ENCODE measurements around the gene SNN.

- no peak for TF ChIP-seq ESRRA (IDR thresholded peaks at IDR 0.05; ENCODE audit: borderline replicate concordance, low read length)
- no peak for TF ChIP-seq CTCF (IDR thresholded peaks at IDR 0.05)
- no peak for TF ChIP-seq EP300 (IDR thresholded peaks at IDR 0.05)
- no peak for TF ChIP-seq HMGXB4 (CRISPR knock-in tag; IDR thresholded peaks at IDR 0.05; ENCODE audit: borderline replicate concordance)
- TF ChIP-seq RAD21 (conservative IDR thresholded peaks at IDR 0.05 in 1 of 2, IDR thresholded peaks at IDR 0.05 in 1 of 2): no peak
- no peak for TF ChIP-seq POLR2A (IDR thresholded peaks at IDR 0.05; ENCODE audit: low read length)
- no peak for TF ChIP-seq USF2 (IDR thresholded peaks at IDR 0.05)
- no peak for TF ChIP-seq JUN (IDR thresholded peaks at IDR 0.05)
- TF ChIP-seq JUNB (IDR thresholded peaks at IDR 0.05): no peak
- TF ChIP-seq RFX5 (IDR thresholded peaks at IDR 0.05): no peak
These were observed 6.7 kb downstream of the SNN start for GRCh38 chr16:11674818-11675560.

Data from A549 (cell line).